Left forelimb (tissue), 1 donor: ENCODE data around the gene EEF1AKMT3.
"Not testable (repeated sequence)": the region's sequence is repeated elsewhere in the genome, so short reads cannot be mapped to it uniquely, and the experiment has no call there.

ENCODE experiments used
- DNase-seq: peaks from one replicate; pipeline ENCODE4 v3.0.0-alpha.2; 2018; ENCODE audit warnings: low spot score

EEF1AKMT3 gene

GRCh38 chr12:57817261-57817989 lies 45.0 kb downstream of the EEF1AKMT3 start:
- DNase-seq: no peak

- DNase-seq: not testable (repeated sequence)
Measured at GRCh38 chr12:57817990-57818331, 45.5 kb downstream of the EEF1AKMT3 start.

- DNase-seq: not testable (repeated sequence)
Measured at GRCh38 chr12:57820119-57820518, 47.7 kb downstream of the EEF1AKMT3 start.

GRCh38 chr12:57821015-57821414 lies 48.6 kb downstream of the EEF1AKMT3 start:
- not testable (repeated sequence) for DNase-seq

GRCh38 chr12:57821474-57822214 lies 49.2 kb downstream of the EEF1AKMT3 start:
- DNase-seq: no peak

GRCh38 chr12:57822392-57823130 lies 50.1 kb downstream of the EEF1AKMT3 start:
- no peak for DNase-seq

GRCh38 chr12:57823131-57823907 lies 50.9 kb downstream of the EEF1AKMT3 start:
- DNase-seq: no peak

GRCh38 chr12:57823908-57824640 lies 51.7 kb downstream of the EEF1AKMT3 start:
- DNase-seq: no peak

- no peak for DNase-seq
Measured at GRCh38 chr12:57825451-57825850, 53.0 kb downstream of the EEF1AKMT3 start.

- DNase-seq: no peak
Measured at GRCh38 chr12:57826400-57826799, 54.0 kb downstream of the EEF1AKMT3 start.

- DNase-seq: no peak
Measured at GRCh38 chr12:57826966-57827365, 54.6 kb downstream of the EEF1AKMT3 start.

GRCh38 chr12:57829025-57829777 lies 56.8 kb downstream of the EEF1AKMT3 start:
- no peak for DNase-seq

GRCh38 chr12:57830393-57830792 lies 58.0 kb downstream of the EEF1AKMT3 start:
- DNase-seq: no peak
